GM18517 (cell line): ENCODE data around the gene CZIB.
A peak's percentile ranks its signal among the peaks of the same experiment; 100 is the strongest.

Source experiments
- ATAC-seq: cut with Tn5 transposase; IDR thresholded peaks from one replicate; pipeline ENCODE4 v1.9.1; 2021; ENCODE audit warnings: mild to moderate bottlenecking, moderate library complexity; ENCODE audit not compliant: unreplicated experiment

CZIB gene

GRCh38 chr1:53220171-53220961, at the start of gene CZIB:
Gene CZIB, minus strand, starts transcription at chr1:53220634. Its CDS starts 59 bp downstream, at chr1:53220575.
- ATAC-seq: peak; percentile 92

- ATAC-seq: no peak
Observed at GRCh38 chr1:53270107-53270506, 49.7 kb upstream of the CZIB start.

- ATAC-seq: no peak
Observed at GRCh38 chr1:53267761-53268160, 47.3 kb upstream of the CZIB start.

- ATAC-seq: no peak
Observed at GRCh38 chr1:53266038-53266437, 45.6 kb upstream of the CZIB start.

- ATAC-seq: no peak
Observed at GRCh38 chr1:53265581-53265980, 45.1 kb upstream of the CZIB start.

GRCh38 chr1:53264048-53264447, 43.6 kb upstream of the CZIB start:
- ATAC-seq: no peak

- ATAC-seq: no peak
Observed at GRCh38 chr1:53262000-53262399, 41.6 kb upstream of the CZIB start.

- no peak for ATAC-seq
Observed at GRCh38 chr1:53260631-53261247, 40.3 kb upstream of the CZIB start.

GRCh38 chr1:53259932-53260331, 39.5 kb upstream of the CZIB start:
- ATAC-seq: no peak

GRCh38 chr1:53258216-53258615, 37.8 kb upstream of the CZIB start:
- no peak for ATAC-seq

GRCh38 chr1:53257454-53258081, 37.1 kb upstream of the CZIB start:
- ATAC-seq: no peak

GRCh38 chr1:53256511-53257453, 36.3 kb upstream of the CZIB start:
- no peak for ATAC-seq

GRCh38 chr1:53255031-53255430, 34.6 kb upstream of the CZIB start:
- ATAC-seq: no peak

GRCh38 chr1:53254011-53254640, 33.7 kb upstream of the CZIB start:
- ATAC-seq: no peak

- ATAC-seq: no peak
Observed at GRCh38 chr1:53250325-53250724, 29.9 kb upstream of the CZIB start.

- no peak for ATAC-seq
Observed at GRCh38 chr1:53249706-53250105, 29.3 kb upstream of the CZIB start.

- ATAC-seq: no peak
Observed at GRCh38 chr1:53246261-53247134, 26.1 kb upstream of the CZIB start.

- ATAC-seq: no peak
Observed at GRCh38 chr1:53244141-53244540, 23.7 kb upstream of the CZIB start.

GRCh38 chr1:53242381-53242780, 21.9 kb upstream of the CZIB start:
- ATAC-seq: no peak

GRCh38 chr1:53241828-53242227, 21.4 kb upstream of the CZIB start:
- ATAC-seq: no peak
